Neural progenitor cell (in vitro differentiated cells): ENCODE measurements around the gene SLC5A4. TPM values are rescaled to one million over a fixed set of nuclear protein-coding genes. Genes with fewer than 3 reads are reported as not detected.

Experiments
- DNase-seq: peaks from one replicate; pipeline ENCODE4 v3.0.0-alpha.2; 2016; ENCODE audit warnings: low spot score
- H2AFZ ChIP-seq: fragments of 200-600 bp; sonication (generic); replicated peaks from 2 replicates; pipeline ENCODE4 v1.6.1; 2016; ENCODE audit warnings: antibody characterized with exemption
- H3F3A ChIP-seq: fragments of 200-600 bp; sonication (generic); 2 replicates; pipeline ENCODE4 v1.6.1; 2016; ENCODE audit warnings: antibody characterized with exemption, low read depth
- H3K27ac ChIP-seq: fragments of 200-600 bp; sonication (generic); 2 replicates; pipeline ENCODE4 v1.5.1; 2016; ENCODE audit warnings: mild to moderate bottlenecking
- H3K27me3 ChIP-seq: fragments of 200-600 bp; sonication (generic); 2 replicates; pipeline ENCODE4 v1.6.1; 2016; ENCODE audit warnings: mild to moderate bottlenecking, moderate library complexity
- H3K36me3 ChIP-seq: fragments of 200-600 bp; sonication (generic); 2 replicates; pipeline ENCODE4 v1.5.1; 2016
- H3K4me1 ChIP-seq: fragments of 200-600 bp; sonication (generic); 2 replicates; pipeline ENCODE4 v1.6.1; 2016; ENCODE audit warnings: mixed run types
- H3K4me2 ChIP-seq: fragments of 200-600 bp; sonication (generic); 2 replicates; pipeline ENCODE4 v1.6.1; 2016
- H3K4me3 ChIP-seq: fragments of 200-600 bp; sonication (generic); 2 replicates; pipeline ENCODE4 v1.5.1; 2016
- H3K79me2 ChIP-seq: fragments of 200-600 bp; sonication (generic); 2 replicates; pipeline ENCODE4 v1.6.1; 2016; ENCODE audit warnings: low read depth
- H3K9ac ChIP-seq: fragments of 200-600 bp; sonication (generic); 2 replicates; pipeline ENCODE4 v1.6.1; 2016
- H3K9me3 ChIP-seq: fragments of 200-600 bp; sonication (generic); 2 replicates; pipeline ENCODE4 v1.5.1; 2016; ENCODE audit warnings: low read depth
- H4K20me1 ChIP-seq: fragments of 200-600 bp; sonication (generic); 2 replicates; pipeline ENCODE4 v1.6.1; 2016; ENCODE audit warnings: low read depth
- H3K27ac Mint-ChIP-seq: 3 replicates; pipeline ENCODE4 v1.8.0; 2021; ENCODE audit warnings: mixed read lengths
- H3K27me3 Mint-ChIP-seq: 2 replicates; pipeline ENCODE4 v1.8.0; 2022; ENCODE audit warnings: low read depth, mild to moderate bottlenecking, inconsistent platforms, moderate library complexity, mixed read lengths; ENCODE audit not compliant: insufficient read depth
- H3K36me3 Mint-ChIP-seq: 3 replicates; pipeline ENCODE4 v1.8.0; 2021; ENCODE audit warnings: mixed read lengths
- H3K4me1 Mint-ChIP-seq: 3 replicates; pipeline ENCODE4 v1.8.0; 2021; ENCODE audit warnings: mixed read lengths
- H3K4me3 Mint-ChIP-seq: 3 replicates; pipeline ENCODE4 v1.8.0; 2021; ENCODE audit warnings: mild to moderate bottlenecking, moderate library complexity, mixed read lengths
- H3K9me3 Mint-ChIP-seq: 3 replicates; pipeline ENCODE4 v1.8.0; 2020; ENCODE audit warnings: mixed read lengths
- EZH2 ChIP-seq: fragments of 200-600 bp; sonication (generic); IDR thresholded peaks from 2 replicates; pipeline ENCODE4 v1.6.1; 2017; ENCODE audit warnings: antibody characterized with exemption, mild to moderate bottlenecking, moderate library complexity
- EZH2phosphoT487 ChIP-seq: fragments of 200-600 bp; sonication (generic); IDR thresholded peaks from 2 replicates; pipeline ENCODE4 v1.6.1; 2017; ENCODE audit warnings: antibody characterized with exemption
- total RNA-seq: library from RNA; depleted of rRNA; stranded (reverse); fragments of >200 nt; gene quantifications from 2 replicates; pipeline ENCODE4 v1.2.3, GENCODE V29; 2015; ENCODE audit warnings: low replicate concordance
- TF ChIP-seq, protein P1 (sequence below): fragments of 200-600 bp; sonication (generic); IDR thresholded peaks from 2 replicates; pipeline ENCODE4 v1.5.1; 2017; ENCODE audit warnings: antibody characterized with exemption, mild to moderate bottlenecking

SLC5A4 gene
- total RNA-seq, 1 donor from 2014 or later: 0.06 TPM

DNA sequence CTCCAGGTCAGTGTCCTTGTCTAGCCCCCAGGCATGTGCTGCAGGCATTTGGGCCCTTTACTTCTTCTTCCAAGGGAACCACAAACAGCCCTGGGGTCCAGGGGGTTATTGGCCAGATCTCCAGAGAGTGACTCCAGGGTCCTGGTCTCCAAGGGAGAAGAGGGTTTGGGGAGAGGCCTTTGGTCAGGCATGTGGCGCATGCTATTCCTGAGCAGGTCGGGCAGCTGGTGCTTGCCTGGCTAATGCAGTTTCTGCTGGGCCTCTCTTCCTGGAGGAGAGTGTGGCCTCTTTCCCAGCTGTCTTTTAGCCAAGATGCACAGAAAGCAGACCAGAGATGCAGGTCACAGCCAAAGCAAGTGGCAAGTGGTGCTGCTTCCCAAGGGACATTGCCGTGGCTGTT, 46.5 kb downstream of the SLC5A4 start:
- Histone ChIP-seq H3K4me1 (peaks cover 6% of the 10 kb centered on the region), H3K4me2 (no peak overlapping the region), H3K4me3 (no peak overlapping the region), H3F3A (peaks cover 7% of the 10 kb centered on the region), H3K9ac (no peak overlapping the region), H3K36me3 (no peaks in the 10 kb centered on the region), H2AFZ (no peak overlapping the region), H3K79me2 (no peaks in the 10 kb centered on the region), H3K27me3 (peaks cover 36% of the 10 kb centered on the region), H3K27ac (no peak overlapping the region), H3K9me3 (no peaks in the 10 kb centered on the region), H4K20me1 (no peaks in the 10 kb centered on the region)
- Mint-ChIP-seq H3K9me3 (no peaks in the 10 kb centered on the region), H3K27ac (no peak overlapping the region), H3K27me3 (peaks cover 7% of the 10 kb centered on the region), H3K36me3 (no peaks in the 10 kb centered on the region), H3K4me1 (peaks cover 19% of the 10 kb centered on the region), H3K4me3 (no peak overlapping the region)
- no peak for DNase-seq
- TF ChIP-seq EZH2phosphoT487 (no peak), EZH2 (no peak)
- TF ChIP-seq, protein P1, sequence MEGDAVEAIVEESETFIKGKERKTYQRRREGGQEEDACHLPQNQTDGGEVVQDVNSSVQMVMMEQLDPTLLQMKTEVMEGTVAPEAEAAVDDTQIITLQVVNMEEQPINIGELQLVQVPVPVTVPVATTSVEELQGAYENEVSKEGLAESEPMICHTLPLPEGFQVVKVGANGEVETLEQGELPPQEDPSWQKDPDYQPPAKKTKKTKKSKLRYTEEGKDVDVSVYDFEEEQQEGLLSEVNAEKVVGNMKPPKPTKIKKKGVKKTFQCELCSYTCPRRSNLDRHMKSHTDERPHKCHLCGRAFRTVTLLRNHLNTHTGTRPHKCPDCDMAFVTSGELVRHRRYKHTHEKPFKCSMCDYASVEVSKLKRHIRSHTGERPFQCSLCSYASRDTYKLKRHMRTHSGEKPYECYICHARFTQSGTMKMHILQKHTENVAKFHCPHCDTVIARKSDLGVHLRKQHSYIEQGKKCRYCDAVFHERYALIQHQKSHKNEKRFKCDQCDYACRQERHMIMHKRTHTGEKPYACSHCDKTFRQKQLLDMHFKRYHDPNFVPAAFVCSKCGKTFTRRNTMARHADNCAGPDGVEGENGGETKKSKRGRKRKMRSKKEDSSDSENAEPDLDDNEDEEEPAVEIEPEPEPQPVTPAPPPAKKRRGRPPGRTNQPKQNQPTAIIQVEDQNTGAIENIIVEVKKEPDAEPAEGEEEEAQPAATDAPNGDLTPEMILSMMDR: no peak

DNA sequence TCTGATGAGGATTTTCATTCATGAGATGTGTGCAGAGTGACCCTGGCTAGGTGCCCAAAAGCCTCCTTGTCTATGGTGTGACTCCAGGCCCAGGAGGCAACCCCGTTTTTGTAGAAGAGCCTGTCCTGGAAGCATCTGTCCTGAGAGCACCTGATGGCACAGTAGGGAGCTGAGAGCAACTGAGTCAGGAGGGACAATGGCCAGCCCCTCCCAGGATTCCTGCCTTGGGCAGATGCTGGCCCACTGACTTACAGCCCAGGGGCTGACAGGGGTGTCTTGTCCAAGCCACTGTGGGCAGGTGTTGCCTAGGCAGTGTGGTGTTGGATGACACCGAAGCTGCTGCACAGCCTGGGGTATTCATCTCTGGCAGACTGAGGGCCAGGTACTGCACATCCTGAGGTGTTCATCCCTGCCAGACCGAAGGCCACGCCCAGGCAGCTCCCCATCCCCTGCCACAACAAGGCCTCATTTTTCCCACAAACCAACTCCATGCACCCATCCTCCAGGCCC, 47.1 kb downstream of the SLC5A4 start:
- Mint-ChIP-seq H3K9me3 (no peaks in the 10 kb centered on the region), H3K4me1 (peaks cover 19% of the 10 kb centered on the region), H3K4me3 (no peak overlapping the region), H3K27me3 (peaks cover 10% of the 10 kb centered on the region), H3K27ac (no peak overlapping the region), H3K36me3 (no peaks in the 10 kb centered on the region)
- peaks cover 6% of the 10 kb centered on the region for H3K4me1 ChIP-seq
- no peak overlapping the region for H3K9ac ChIP-seq
- H3K27me3 ChIP-seq: peaks cover 42% of the 10 kb centered on the region
- DNase-seq: no peak
- TF ChIP-seq EZH2 (no peak), EZH2phosphoT487 (no peak)
- TF ChIP-seq, protein P1: no peak
- H3K36me3 ChIP-seq: no peaks in the 10 kb centered on the region
- no peak overlapping the region for H2AFZ ChIP-seq
- peaks cover 7% of the 10 kb centered on the region for H3F3A ChIP-seq
- H3K4me3 ChIP-seq: no peak overlapping the region
- no peaks in the 10 kb centered on the region for H3K9me3 ChIP-seq
- no peak overlapping the region for H3K27ac ChIP-seq
- H3K4me2 ChIP-seq: no peak overlapping the region
- no peaks in the 10 kb centered on the region for H3K79me2 ChIP-seq
- H4K20me1 ChIP-seq: no peaks in the 10 kb centered on the region

DNA sequence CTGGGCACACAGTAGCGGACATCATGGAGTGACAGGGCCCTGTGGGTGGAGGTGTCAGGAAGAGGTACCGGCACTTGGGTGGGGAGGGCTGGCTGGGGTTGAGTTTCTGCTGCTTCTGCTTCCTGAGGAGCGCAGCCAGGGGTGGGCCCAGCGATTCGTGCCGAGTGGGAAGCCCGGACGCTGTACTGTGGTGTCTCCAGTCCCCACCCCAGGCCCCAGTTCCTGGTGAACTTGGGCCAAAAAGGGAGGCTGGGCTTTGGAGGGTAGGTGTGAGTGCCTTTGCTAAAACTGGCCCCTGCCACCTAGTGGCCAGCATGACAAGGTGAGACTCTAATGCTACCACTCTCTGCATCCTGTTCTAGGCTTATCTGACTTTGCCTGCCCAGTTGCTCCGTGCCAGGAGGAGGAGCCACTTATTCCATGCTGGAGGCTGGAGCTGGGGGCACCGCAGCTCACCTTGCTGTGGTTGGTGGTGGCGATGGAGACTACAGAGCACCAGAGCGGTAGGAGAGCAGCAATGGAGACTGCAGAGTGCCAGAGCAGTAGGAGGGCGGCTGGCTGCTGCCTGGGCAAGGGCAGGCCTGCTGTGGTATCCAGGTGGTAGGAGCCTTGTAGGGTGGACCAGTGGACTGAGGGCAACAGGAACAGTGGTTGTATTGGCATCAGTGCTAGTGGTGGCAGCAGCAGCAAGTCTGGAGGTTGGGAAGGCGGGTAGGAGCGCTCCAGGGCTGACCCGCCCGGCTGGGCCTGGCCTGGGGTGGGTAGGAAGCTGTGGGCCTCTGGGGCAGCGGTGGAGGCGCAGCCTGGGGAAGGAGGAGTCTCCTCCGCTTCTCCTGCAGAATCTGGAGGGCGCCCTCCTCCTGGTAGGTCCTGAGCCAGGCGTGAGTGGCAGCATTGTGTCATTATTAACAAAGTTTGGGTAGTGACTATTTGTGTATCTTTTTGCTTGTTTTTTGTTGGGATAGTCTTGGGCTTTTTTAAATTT, 48.1 kb downstream of the SLC5A4 start:
- TF ChIP-seq, protein P1: peak; percentile 60
- no peak for TF ChIP-seq EZH2phosphoT487
- H3K4me3 ChIP-seq: no peak overlapping the region
- no peaks in the 10 kb centered on the region for H4K20me1 ChIP-seq
- no peak overlapping the region for H3K27ac ChIP-seq
- Mint-ChIP-seq H3K27ac (no peak overlapping the region), H3K4me1 (peaks cover 19% of the 10 kb centered on the region), H3K36me3 (no peaks in the 10 kb centered on the region), H3K27me3 (peaks cover 12% of the 10 kb centered on the region), H3K9me3 (no peaks in the 10 kb centered on the region), H3K4me3 (peak overlapping the region; percentile 95)
- H3K27me3 ChIP-seq: peaks cover 52% of the 10 kb centered on the region
- H3K79me2 ChIP-seq: no peaks in the 10 kb centered on the region
- no peak overlapping the region for H2AFZ ChIP-seq
- H3K9ac ChIP-seq: no peak overlapping the region
- peaks cover 7% of the 10 kb centered on the region for H3F3A ChIP-seq
- peak; percentile 46 for DNase-seq
- peaks cover 6% of the 10 kb centered on the region for H3K4me1 ChIP-seq
- peak overlapping the region; percentile 92 for H3K4me2 ChIP-seq
- no peaks in the 10 kb centered on the region for H3K9me3 ChIP-seq
- H3K36me3 ChIP-seq: no peaks in the 10 kb centered on the region
